ENCODE measurements around the gene MRPL40. TPM values are rescaled to one million over a fixed set of nuclear protein-coding genes. Genes with fewer than 3 reads are reported as not detected.

Gene MRPL40
- total RNA-seq, 2 donors from 2014 or later, result 31.9 to 40.9 TPM

GRCh38 chr22:19401483-19401882, 30.9 kb upstream of the MRPL40 start:
- no peaks in the 10 kb centered on the region for H3K9me3 ChIP-seq
- TF ChIP-seq, protein P1, sequence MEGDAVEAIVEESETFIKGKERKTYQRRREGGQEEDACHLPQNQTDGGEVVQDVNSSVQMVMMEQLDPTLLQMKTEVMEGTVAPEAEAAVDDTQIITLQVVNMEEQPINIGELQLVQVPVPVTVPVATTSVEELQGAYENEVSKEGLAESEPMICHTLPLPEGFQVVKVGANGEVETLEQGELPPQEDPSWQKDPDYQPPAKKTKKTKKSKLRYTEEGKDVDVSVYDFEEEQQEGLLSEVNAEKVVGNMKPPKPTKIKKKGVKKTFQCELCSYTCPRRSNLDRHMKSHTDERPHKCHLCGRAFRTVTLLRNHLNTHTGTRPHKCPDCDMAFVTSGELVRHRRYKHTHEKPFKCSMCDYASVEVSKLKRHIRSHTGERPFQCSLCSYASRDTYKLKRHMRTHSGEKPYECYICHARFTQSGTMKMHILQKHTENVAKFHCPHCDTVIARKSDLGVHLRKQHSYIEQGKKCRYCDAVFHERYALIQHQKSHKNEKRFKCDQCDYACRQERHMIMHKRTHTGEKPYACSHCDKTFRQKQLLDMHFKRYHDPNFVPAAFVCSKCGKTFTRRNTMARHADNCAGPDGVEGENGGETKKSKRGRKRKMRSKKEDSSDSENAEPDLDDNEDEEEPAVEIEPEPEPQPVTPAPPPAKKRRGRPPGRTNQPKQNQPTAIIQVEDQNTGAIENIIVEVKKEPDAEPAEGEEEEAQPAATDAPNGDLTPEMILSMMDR (IDR thresholded peaks at IDR 0.05), result no peak
- H3K36me3 ChIP-seq, result peaks cover 50% of the 10 kb centered on the region

DNA sequence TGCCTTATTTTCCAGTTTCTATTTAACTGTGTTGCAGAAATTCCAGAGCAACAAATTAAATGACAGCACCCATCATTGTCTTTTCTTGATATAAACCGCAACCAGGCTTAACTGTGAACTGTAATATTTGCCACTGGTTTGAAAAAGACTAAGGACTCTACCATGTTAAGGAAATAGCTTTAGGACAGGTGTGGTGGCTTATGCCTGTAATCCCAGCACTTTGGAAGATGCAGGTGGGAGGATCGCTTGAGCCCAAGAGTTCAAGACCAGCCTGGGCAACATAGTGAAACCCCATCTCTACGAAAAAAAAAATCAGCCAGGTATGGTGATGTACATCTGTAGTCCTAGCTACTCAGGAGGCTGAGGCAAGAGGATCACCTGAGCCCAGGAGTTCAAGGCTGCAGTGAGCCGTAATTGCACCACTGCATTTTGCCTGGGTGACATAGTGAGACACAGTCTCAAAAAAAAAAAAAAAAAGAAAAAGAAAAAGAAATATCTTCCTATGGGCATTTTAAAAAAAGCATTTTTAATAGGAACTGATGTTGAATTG, 29.6 kb upstream of the MRPL40 start:
- H3K4me3 ChIP-seq, result no peak overlapping the region
- no peaks in the 10 kb centered on the region for H3K9me3 ChIP-seq
- H3K27ac ChIP-seq, result no peak overlapping the region
- no peak for DNase-seq (ENCODE audit: low spot score)
- peaks cover 46% of the 10 kb centered on the region for H3K36me3 ChIP-seq
- TF ChIP-seq, protein P1 (IDR thresholded peaks at IDR 0.05), result no peak
- H3K27me3 ChIP-seq, result no peaks in the 10 kb centered on the region
- peaks cover 0 to 7% of the 10 kb centered on the region in 2 donors for H3K4me1 ChIP-seq

More at GRCh38 chr22:19401483-19401882, 30.9 kb upstream of the MRPL40 start:
- no peaks in the 10 kb centered on the region for H3K27me3 ChIP-seq
- no peak overlapping the region for H3K4me3 ChIP-seq
- DNase-seq (ENCODE audit: low spot score), result no peak
- no peaks in the 10 kb centered on the region for H3K4me1 ChIP-seq
- no peak overlapping the region for H3K27ac ChIP-seq

- peaks cover 0 to 16% of the 10 kb centered on the region in 2 donors for H3K4me1 ChIP-seq
- H3K9me3 ChIP-seq, result no peaks in the 10 kb centered on the region
- H3K27ac ChIP-seq, result no peak overlapping the region
- H3K36me3 ChIP-seq, result peaks cover 52% of the 10 kb centered on the region
- DNase-seq (ENCODE audit: low spot score), result no peak
- H3K27me3 ChIP-seq, result no peaks in the 10 kb centered on the region
- TF ChIP-seq, protein P1 (IDR thresholded peaks at IDR 0.05), result no peak
- H3K4me3 ChIP-seq, result no peak overlapping the region
Measured at GRCh38 chr22:19404676-19405075, 27.7 kb upstream of the MRPL40 start.

DNA sequence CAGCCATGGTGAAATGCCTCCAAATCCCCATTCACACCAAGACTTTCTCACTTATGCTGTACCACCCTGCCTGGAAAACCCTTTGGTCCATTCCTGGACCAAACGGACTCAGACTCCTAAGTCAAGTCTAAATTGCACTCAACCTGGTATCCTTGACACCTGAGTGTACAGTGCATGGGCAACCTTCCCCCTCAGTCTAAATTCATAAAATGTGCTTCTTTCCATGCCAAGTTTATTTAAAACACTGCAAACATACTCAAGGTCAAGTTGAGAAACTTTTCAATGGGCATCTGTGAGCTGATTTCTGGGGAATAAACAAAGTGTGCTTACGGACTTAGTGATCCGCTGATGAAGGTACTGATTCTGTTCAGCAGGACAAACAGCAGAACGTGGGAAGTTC, 27.2 kb upstream of the MRPL40 start:
- H3K36me3 ChIP-seq, result peaks cover 56% of the 10 kb centered on the region
- H3K27ac ChIP-seq, result no peak overlapping the region
- TF ChIP-seq, protein P1 (IDR thresholded peaks at IDR 0.05), result no peak
- H3K27me3 ChIP-seq, result no peaks in the 10 kb centered on the region
- H3K9me3 ChIP-seq, result no peaks in the 10 kb centered on the region
- no peak for DNase-seq (ENCODE audit: low spot score)
- H3K4me1 ChIP-seq, result peaks cover 0 to 16% of the 10 kb centered on the region in 2 donors
- H3K4me3 ChIP-seq, result no peak overlapping the region

- no peak overlapping the region for H3K27ac ChIP-seq
- H3K4me3 ChIP-seq, result no peak overlapping the region
- H3K9me3 ChIP-seq, result no peaks in the 10 kb centered on the region
- no peaks in the 10 kb centered on the region for H3K27me3 ChIP-seq
- no peak for DNase-seq (ENCODE audit: low spot score)
- TF ChIP-seq, protein P1 (IDR thresholded peaks at IDR 0.05), result no peak
- H3K4me1 ChIP-seq, result peaks cover 0 to 16% of the 10 kb centered on the region in 2 donors
- peaks cover 53% of the 10 kb centered on the region for H3K36me3 ChIP-seq
Measured at GRCh38 chr22:19405652-19406051, 26.7 kb upstream of the MRPL40 start.

GRCh38 chr22:19406281-19406811, 26.0 kb upstream of the MRPL40 start:
- no peak overlapping the region for H3K4me3 ChIP-seq
- TF ChIP-seq, protein P1 (IDR thresholded peaks at IDR 0.05), result no peak
- H3K27me3 ChIP-seq, result no peaks in the 10 kb centered on the region
- DNase-seq (ENCODE audit: low spot score), result no peak
- no peaks in the 10 kb centered on the region for H3K9me3 ChIP-seq
- H3K36me3 ChIP-seq, result peaks cover 52% of the 10 kb centered on the region
- H3K4me1 ChIP-seq, result peaks cover 0 to 21% of the 10 kb centered on the region in 2 donors
- H3K27ac ChIP-seq, result no peak overlapping the region
